ENCODE data around the gene ADAMTS16. TPM values are rescaled to one million over a fixed set of nuclear protein-coding genes. Genes with fewer than 3 reads are reported as not detected.

Gene ADAMTS16
- total RNA-seq, 2 experiments from 2014 or later: not detected

- POLR2A ChIA-PET: no interaction called here
- ATAC-seq (ENCODE audit: poor library complexity): no peak
Measured at GRCh38 chr5:5144441-5144840, 4.3 kb downstream of the ADAMTS16 start.

GRCh38 chr5:5145651-5146529 is 5.8 kb downstream of the ADAMTS16 start:
- POLR2A ChIA-PET: no interaction called here
- Histone ChIP-seq H3K27ac (ENCODE audit: low read depth in 1 of 2, low read length in 2 of 2) (no peak overlapping the region), H3K4me1 (ENCODE audit: insufficient read depth, low read length) (no peaks in the 10 kb centered on the region), H3K4me3 (ENCODE audit: low read length) (no peak overlapping the region), H3K9me3 (ENCODE audit: control insufficient read depth in 1 of 2, insufficient read depth in 1 of 2, low read length in 2 of 2) (no peaks in the 10 kb centered on the region), H3K36me3 (ENCODE audit: insufficient read depth, low read length) (no peaks in the 10 kb centered on the region), H3K27me3 (ENCODE audit: control insufficient read depth in 1 of 2, insufficient read depth in 2 of 2, low read length in 2 of 2) (peaks cover 0 to 9% of the 10 kb centered on the region in 2 experiments)
- no peaks in the 10 kb centered on the region for H3K36me3 Mint-ChIP-seq (ENCODE audit: low read depth)
- H3K9me3 Mint-ChIP-seq: no peaks in the 10 kb centered on the region
- peaks cover 6% of the 10 kb centered on the region for H3K4me1 Mint-ChIP-seq (ENCODE audit: low read depth)
- H3K27me3 Mint-ChIP-seq: peaks cover 32% of the 10 kb centered on the region
- DNase-seq: no peak
- CTCF ChIA-PET: no interaction called here
- no peak for TF ChIP-seq CTCF (IDR thresholded peaks at IDR 0.05)
- H3K27ac Mint-ChIP-seq: no peak overlapping the region
- ATAC-seq (ENCODE audit: poor library complexity): no peak
- no peak overlapping the region for H3K4me3 Mint-ChIP-seq
- intact Hi-C loops (cut with DNase I, micrococcal nuclease): no loop called here

More at GRCh38 chr5:5144441-5144840, 4.3 kb downstream of the ADAMTS16 start:
- TF ChIP-seq CTCF (IDR thresholded peaks at IDR 0.05): no peak
- Mint-ChIP-seq H3K36me3 (ENCODE audit: low read depth) (no peaks in the 10 kb centered on the region), H3K27ac (no peak overlapping the region), H3K4me3 (no peak overlapping the region), H3K9me3 (no peaks in the 10 kb centered on the region), H3K27me3 (peaks cover 36% of the 10 kb centered on the region), H3K4me1 (ENCODE audit: low read depth) (peaks cover 9% of the 10 kb centered on the region)
- intact Hi-C loops (cut with DNase I, micrococcal nuclease): loop anchor here in 1 of 2 experiments (5.0 kb wide), 2 partner anchors 1433 to 1603 kb away; no protein-coding TSS in a partner anchor
- Histone ChIP-seq H3K9me3 (ENCODE audit: control insufficient read depth in 1 of 2, insufficient read depth in 1 of 2, low read length in 2 of 2) (peaks cover 0 to 2% of the 10 kb centered on the region in 2 experiments), H3K36me3 (ENCODE audit: insufficient read depth, low read length) (no peaks in the 10 kb centered on the region), H3K27me3 (ENCODE audit: control insufficient read depth in 1 of 2, insufficient read depth in 2 of 2, low read length in 2 of 2) (peaks cover 2 to 12% of the 10 kb centered on the region in 2 experiments), H3K4me1 (ENCODE audit: insufficient read depth, low read length) (no peaks in the 10 kb centered on the region), H3K27ac (ENCODE audit: low read depth in 1 of 2, low read length in 2 of 2) (no peak overlapping the region), H3K4me3 (ENCODE audit: low read length) (no peak overlapping the region)
- DNase-seq: no peak
- CTCF ChIA-PET: no interaction called here

DNA sequence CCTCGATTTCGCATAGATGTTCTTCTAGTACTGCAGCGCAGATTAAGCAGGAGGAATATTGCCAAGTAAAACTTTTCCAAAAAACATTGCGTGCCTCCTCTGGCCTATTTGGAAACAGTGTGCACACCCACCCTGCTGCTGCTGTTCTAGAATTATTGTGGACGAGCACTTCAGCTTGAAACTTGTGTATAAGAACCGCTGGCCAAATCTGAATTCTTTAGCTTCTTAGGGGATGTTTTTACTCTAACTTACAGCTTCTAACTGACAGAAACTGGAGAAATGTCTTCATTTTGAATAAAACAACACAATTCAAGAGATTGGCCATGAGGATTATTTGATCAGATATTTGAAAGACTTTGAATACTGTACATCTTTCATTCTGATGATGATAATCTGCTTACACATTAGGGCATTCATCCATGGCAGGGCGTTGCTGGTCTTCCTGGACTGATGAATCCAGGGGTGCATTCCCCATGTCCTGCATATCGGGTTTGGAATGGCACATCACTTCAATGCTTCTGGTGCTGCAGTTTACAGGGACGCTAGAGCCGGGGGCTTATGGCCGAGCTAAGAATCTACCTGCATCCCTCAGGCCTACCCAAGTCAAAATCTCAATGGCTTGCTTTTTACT is 6.5 kb downstream of the ADAMTS16 start:
- H3K9me3 ChIP-seq (ENCODE audit: control insufficient read depth in 1 of 2, insufficient read depth in 1 of 2, low read length in 2 of 2): no peaks in the 10 kb centered on the region
- intact Hi-C loops (cut with DNase I, micrococcal nuclease): no loop called here
- ATAC-seq (ENCODE audit: poor library complexity) (no peak), DNase-seq (no peak)
- no peak overlapping the region for H3K4me3 ChIP-seq (ENCODE audit: low read length)
- H3K4me1 Mint-ChIP-seq (ENCODE audit: low read depth): no peaks in the 10 kb centered on the region
- H3K4me1 ChIP-seq (ENCODE audit: insufficient read depth, low read length): no peaks in the 10 kb centered on the region
- no peak overlapping the region for H3K27ac ChIP-seq (ENCODE audit: low read depth in 1 of 2, low read length in 2 of 2)
- no peaks in the 10 kb centered on the region for H3K36me3 Mint-ChIP-seq (ENCODE audit: low read depth)
- POLR2A ChIA-PET: no interaction called here
- H3K4me3 Mint-ChIP-seq: no peak overlapping the region
- H3K27me3 ChIP-seq (ENCODE audit: control insufficient read depth in 1 of 2, insufficient read depth in 2 of 2, low read length in 2 of 2): peaks cover 0 to 1% of the 10 kb centered on the region in 2 experiments
- H3K9me3 Mint-ChIP-seq: no peaks in the 10 kb centered on the region
- no peaks in the 10 kb centered on the region for H3K36me3 ChIP-seq (ENCODE audit: insufficient read depth, low read length)
- TF ChIP-seq CTCF (IDR thresholded peaks at IDR 0.05): no peak
- H3K27ac Mint-ChIP-seq: no peak overlapping the region
- CTCF ChIA-PET: no interaction called here
- H3K27me3 Mint-ChIP-seq: peaks cover 25% of the 10 kb centered on the region

Measured in CD4-positive, alpha-beta T cell (primary cell).